K562 (cell line): ENCODE data around the gene ERC2. TPM values are rescaled to one million over a fixed set of nuclear protein-coding genes. Genes with fewer than 3 reads are reported as not detected.

Experiments used
- CC2D1A ChIP-seq: fragments of 450-650 bp; IDR thresholded peaks from 2 replicates; pipeline ENCODE4 v1.6.1; 2017; ENCODE audit warnings: mild to moderate bottlenecking
- ELF2 ChIP-seq: fragments of 250-450 bp; sonication (Bioruptor Pico); IDR thresholded peaks from 2 replicates; pipeline ENCODE4 v1.5.0; 2021; ENCODE audit warnings: mild to moderate bottlenecking
- KDM1A ChIP-seq, 2 experiments: fragments of 450-650 bp; IDR thresholded peaks; 2 replicates each; pipeline ENCODE4 v1.6.1; 2016; ENCODE audit warnings: mild to moderate bottlenecking in 2 of 2
- NCOA2 ChIP-seq, 2 experiments: fragments of 450-650 bp; IDR thresholded peaks; 2 replicates each; pipeline ENCODE4 v1.6.1; 2018; ENCODE audit warnings: mild to moderate bottlenecking in 2 of 2, moderate library complexity in 1 of 2; ENCODE audit not compliant: partially characterized antibody in 2 of 2
- PHF8 ChIP-seq: fragments of 200-600 bp; sonication (generic); IDR thresholded peaks from 2 replicates; pipeline ENCODE4 v1.6.1; 2012; ENCODE audit warnings: mixed run types, mild to moderate bottlenecking, inconsistent platforms, low read length, moderate library complexity, borderline replicate concordance
- SRSF1 ChIP-seq: fragments of 200-400 bp; formaldehyde crosslinking; IDR thresholded peaks from 2 replicates; pipeline ENCODE4 v1.6.1; 2017; ENCODE audit warnings: mild to moderate bottlenecking, low read depth, low read length, moderate library complexity
- polyA plus RNA-seq, 8 experiments: library from polyadenylated mRNA; depleted of rRNA in 4 of 8; stranded (reverse) in 5 of 8; unstranded in 3 of 8; fragments of >200 nt; fragmentation: Nextera tagmentation in 2 of 8; fragmentation: Illumina TruSeq in 1 of 8; extraction: Ambion mirVana in 2 of 8; extraction: Trizol in 1 of 8; gene quantifications; 2 replicates each; pipeline versions ENCODE4 v1.2.1 to v1.2.3, GENCODE V29; 2011 to 2014; ENCODE audit warnings: inconsistent platforms in 1 of 8, missing spikeins in 1 of 8
- total RNA-seq, 7 experiments: library from RNA; depleted of rRNA in 6 of 7; stranded (reverse); fragments of >200 nt in 6 of 7; fragmentation: Illumina TruSeq in 2 of 7; extraction: Trizol in 2 of 7; gene quantifications; 2 replicates each; pipeline versions ENCODE4 v1.2.1 to v1.2.3, GENCODE V29; 2011 to 2021; ENCODE audit warnings: low replicate concordance in 1 of 7
- TF ChIP-seq, protein P1 (sequence below), 2 experiments: fragments of 450-650 bp; formaldehyde crosslinking in 1 of 2; IDR thresholded peaks; 2 replicates each; pipeline versions ENCODE4 v1.4.0 to v1.6.1; 2014 to 2020; ENCODE audit warnings: mild to moderate bottlenecking in 2 of 2, borderline replicate concordance in 1 of 2, low read depth in 1 of 2
- TF ChIP-seq, protein P2 (sequence below): fragments of 250-450 bp; sonication (Bioruptor Pico); IDR thresholded peaks from 2 replicates; pipeline ENCODE4 v1.4.0; 2020; ENCODE audit warnings: borderline replicate concordance
- TF ChIP-seq, protein P3 (sequence below): fragments of 250-450 bp; sonication (Bioruptor Pico); IDR thresholded peaks from 2 replicates; pipeline ENCODE4 v1.8.0; 2022; ENCODE audit warnings: moderate library complexity, mild to moderate bottlenecking, inconsistent platforms

ERC2 gene
- total and polyA plus RNA-seq, 9 of the 15 experiments (the other 6 are each of a cell fraction or from before 2014, with no cell fraction given), result 0.04 to 0.18 (median 0.07) TPM; not detected in 2

DNA sequence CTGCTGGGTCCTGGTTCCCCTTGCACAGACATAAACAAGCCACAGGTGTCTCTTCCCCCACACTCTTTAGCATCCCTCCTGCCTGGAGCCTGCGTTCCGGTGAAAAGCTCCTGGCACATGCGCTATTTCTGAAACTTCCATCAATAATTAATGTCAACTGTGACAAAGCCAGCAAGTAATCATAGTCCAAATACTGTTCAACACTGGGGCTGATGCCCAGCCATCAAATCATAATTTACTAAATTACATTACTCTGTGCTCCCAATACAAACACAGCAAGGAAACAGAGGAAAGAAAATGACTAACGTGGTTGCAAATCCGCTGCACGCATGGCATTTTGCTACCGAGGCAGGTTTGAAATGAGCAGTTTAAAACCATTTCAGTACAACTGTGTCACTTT lies 294.7 kb downstream of the ERC2 start (continued):
- TF ChIP-seq, protein P1, sequence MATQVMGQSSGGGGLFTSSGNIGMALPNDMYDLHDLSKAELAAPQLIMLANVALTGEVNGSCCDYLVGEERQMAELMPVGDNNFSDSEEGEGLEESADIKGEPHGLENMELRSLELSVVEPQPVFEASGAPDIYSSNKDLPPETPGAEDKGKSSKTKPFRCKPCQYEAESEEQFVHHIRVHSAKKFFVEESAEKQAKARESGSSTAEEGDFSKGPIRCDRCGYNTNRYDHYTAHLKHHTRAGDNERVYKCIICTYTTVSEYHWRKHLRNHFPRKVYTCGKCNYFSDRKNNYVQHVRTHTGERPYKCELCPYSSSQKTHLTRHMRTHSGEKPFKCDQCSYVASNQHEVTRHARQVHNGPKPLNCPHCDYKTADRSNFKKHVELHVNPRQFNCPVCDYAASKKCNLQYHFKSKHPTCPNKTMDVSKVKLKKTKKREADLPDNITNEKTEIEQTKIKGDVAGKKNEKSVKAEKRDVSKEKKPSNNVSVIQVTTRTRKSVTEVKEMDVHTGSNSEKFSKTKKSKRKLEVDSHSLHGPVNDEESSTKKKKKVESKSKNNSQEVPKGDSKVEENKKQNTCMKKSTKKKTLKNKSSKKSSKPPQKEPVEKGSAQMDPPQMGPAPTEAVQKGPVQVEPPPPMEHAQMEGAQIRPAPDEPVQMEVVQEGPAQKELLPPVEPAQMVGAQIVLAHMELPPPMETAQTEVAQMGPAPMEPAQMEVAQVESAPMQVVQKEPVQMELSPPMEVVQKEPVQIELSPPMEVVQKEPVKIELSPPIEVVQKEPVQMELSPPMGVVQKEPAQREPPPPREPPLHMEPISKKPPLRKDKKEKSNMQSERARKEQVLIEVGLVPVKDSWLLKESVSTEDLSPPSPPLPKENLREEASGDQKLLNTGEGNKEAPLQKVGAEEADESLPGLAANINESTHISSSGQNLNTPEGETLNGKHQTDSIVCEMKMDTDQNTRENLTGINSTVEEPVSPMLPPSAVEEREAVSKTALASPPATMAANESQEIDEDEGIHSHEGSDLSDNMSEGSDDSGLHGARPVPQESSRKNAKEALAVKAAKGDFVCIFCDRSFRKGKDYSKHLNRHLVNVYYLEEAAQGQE (IDR thresholded peaks at IDR 0.05; ENCODE audit: borderline replicate concordance), result no peak
- TF ChIP-seq, protein P1 (CRISPR knock-in tag; IDR thresholded peaks at IDR 0.05; ENCODE audit: low read depth), result no peak
- TF ChIP-seq NCOA2 (IDR thresholded peaks at IDR 0.05; ENCODE audit: partially characterized antibody in 2 of 2), result no peak
- TF ChIP-seq, protein P2, sequence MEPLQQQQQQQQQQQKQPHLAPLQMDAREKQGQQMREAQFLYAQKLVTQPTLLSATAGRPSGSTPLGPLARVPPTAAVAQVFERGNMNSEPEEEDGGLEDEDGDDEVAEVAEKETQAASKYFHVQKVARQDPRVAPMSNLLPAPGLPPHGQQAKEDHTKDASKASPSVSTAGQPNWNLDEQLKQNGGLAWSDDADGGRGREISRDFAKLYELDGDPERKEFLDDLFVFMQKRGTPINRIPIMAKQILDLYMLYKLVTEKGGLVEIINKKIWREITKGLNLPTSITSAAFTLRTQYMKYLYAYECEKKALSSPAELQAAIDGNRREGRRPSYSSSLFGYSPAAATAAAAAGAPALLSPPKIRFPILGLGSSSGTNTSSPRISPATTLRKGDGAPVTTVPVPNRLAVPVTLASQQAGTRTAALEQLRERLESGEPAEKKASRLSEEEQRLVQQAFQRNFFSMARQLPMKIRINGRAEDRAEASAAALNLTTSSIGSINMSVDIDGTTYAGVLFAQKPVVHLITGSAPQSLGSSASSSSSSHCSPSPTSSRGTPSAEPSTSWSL (CRISPR knock-in tag), result no peak
- TF ChIP-seq KDM1A (IDR thresholded peaks at IDR 0.05), result no peak
- TF ChIP-seq CC2D1A, result no peak
- TF ChIP-seq, protein P3, sequence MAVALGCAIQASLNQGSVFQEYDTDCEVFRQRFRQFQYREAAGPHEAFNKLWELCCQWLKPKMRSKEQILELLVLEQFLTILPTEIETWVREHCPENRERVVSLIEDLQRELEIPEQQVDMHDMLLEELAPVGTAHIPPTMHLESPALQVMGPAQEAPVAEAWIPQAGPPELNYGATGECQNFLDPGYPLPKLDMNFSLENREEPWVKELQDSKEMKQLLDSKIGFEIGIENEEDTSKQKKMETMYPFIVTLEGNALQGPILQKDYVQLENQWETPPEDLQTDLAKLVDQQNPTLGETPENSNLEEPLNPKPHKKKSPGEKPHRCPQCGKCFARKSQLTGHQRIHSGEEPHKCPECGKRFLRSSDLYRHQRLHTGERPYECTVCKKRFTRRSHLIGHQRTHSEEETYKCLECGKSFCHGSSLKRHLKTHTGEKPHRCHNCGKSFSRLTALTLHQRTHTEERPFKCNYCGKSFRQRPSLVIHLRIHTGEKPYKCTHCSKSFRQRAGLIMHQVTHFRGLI (CRISPR knock-in tag), result no peak
- no peak for TF ChIP-seq SRSF1
- no peak for TF ChIP-seq PHF8
- TF ChIP-seq ELF2 (CRISPR knock-in tag), result no peak
